ENCODE results near the gene GINS2. TPM values are rescaled to one million over a fixed set of nuclear protein-coding genes. Genes with fewer than 3 reads are reported as not detected.
A peak's percentile ranks its signal among the peaks of the same experiment; 100 is the strongest.

Gene GINS2
- total and polyA plus RNA-seq, 2 of the 4 experiments (the other 2 are of a cell fraction) = 12.0 to 13.4 TPM

GRCh38 chr16:85662976-85663830 lies 25.6 kb downstream of the GINS2 start:
- POLR2A ChIA-PET (ENCODE audit: unreplicated experiment) = no interaction called here
- H3K9ac ChIP-seq (ENCODE audit: low read depth, low read length) = no peak overlapping the region
- no peak overlapping the region for H3K18ac ChIP-seq (ENCODE audit: low read depth, low read length)
- peaks cover 80% of the 10 kb centered on the region for H3K36me3 ChIP-seq (ENCODE audit: control insufficient read depth, insufficient read depth, low read length)
- in situ Hi-C loops (cut with MboI; ENCODE audit: low sequenced_read_pairs) = no loop called here
- no peak overlapping the region for H3K56ac ChIP-seq (ENCODE audit: extremely low read depth, insufficient read depth, low read length)
- H4K20me1 ChIP-seq (ENCODE audit: insufficient read depth, low read length) = peaks cover 9% of the 10 kb centered on the region; the same call in 1 of the 2 replicates
- no peak overlapping the region for H2BK120ac ChIP-seq (ENCODE audit: low read depth, low read length)
- H3K4me3 ChIP-seq (ENCODE audit: insufficient read depth, low read depth, low read length) = no peak overlapping the region
- H3K4ac ChIP-seq (ENCODE audit: low read depth, low read length) = no peak overlapping the region
- H2BK5ac ChIP-seq (ENCODE audit: low read depth, low read length, poor library complexity, severe bottlenecking) = no peak overlapping the region
- H3K9me3 ChIP-seq (ENCODE audit: control insufficient read depth, insufficient read depth, low read length) = no peaks in the 10 kb centered on the region
- H3K23ac ChIP-seq (ENCODE audit: low read depth, low read length) = no peak overlapping the region
- no peak overlapping the region for H2BK15ac ChIP-seq (ENCODE audit: low read depth, low read length)
- 95% methylated on average over 11 of the region's 38 CpGs; no CpG with 5 or more reads in 1 of the 2 experiments for WGBS, 2 experiments (ENCODE audit: extremely low coverage in 2 of 2, insufficient read length in 1 of 2)
- H3K4me1 ChIP-seq (ENCODE audit: control insufficient read depth, insufficient read depth, low read length) = no peaks in the 10 kb centered on the region
- H3K27ac ChIP-seq (ENCODE audit: insufficient read depth, low read length) = no peak overlapping the region
- no peak overlapping the region for H3K4me2 ChIP-seq (ENCODE audit: low read depth, low read length)
- H2AK5ac ChIP-seq (ENCODE audit: low read depth, low read length) = no peak overlapping the region
- no peak overlapping the region for H2AFZ ChIP-seq (replicated peaks; ENCODE audit: low read length, poor library complexity)
- H3K27me3 ChIP-seq (ENCODE audit: control insufficient read depth, insufficient read depth, low read length) = no peaks in the 10 kb centered on the region
- dilution Hi-C loops (cut with HindIII; ENCODE audit: low sequenced_read_pairs, unreplicated experiment) = no loop called here
- DNase-seq (no peak), ATAC-seq (ENCODE audit: low read depth) (no peak)
- no peak overlapping the region for H4K8ac ChIP-seq (ENCODE audit: low read depth in 2 of 2, low read length in 2 of 2)
- no peak overlapping the region for H4K91ac ChIP-seq (ENCODE audit: insufficient read depth, low read depth, low read length)
- peak overlapping the region; percentile 19 for H2AK9ac ChIP-seq (replicated peaks; ENCODE audit: low read depth, low read length, poor library complexity)
- no peak overlapping the region for H4K5ac ChIP-seq (ENCODE audit: low read depth, low read length)
- BruUV-seq (replicated peaks) = no TSS peak
- H3K9me1 ChIP-seq (ENCODE audit: insufficient read depth, low read length) = peaks cover 3% of the 10 kb centered on the region; the same call in 1 of the 2 replicates
- CTCF ChIA-PET = no interaction called here
- no peak overlapping the region for H2BK20ac ChIP-seq (ENCODE audit: low read depth, low read length)
- no peak for TF ChIP-seq CEBPB (IDR thresholded peaks at IDR 0.05; ENCODE audit: low read depth, low read length)
- no peak for TF ChIP-seq MXI1 (IDR thresholded peaks at IDR 0.05; ENCODE audit: borderline replicate concordance, low read depth, low read length)
- no peak for TF ChIP-seq CTCF (conservative IDR thresholded peaks at IDR 0.05; ENCODE audit: low read depth, low read length)
- H3K79me1 ChIP-seq (ENCODE audit: low read depth in 1 of 2, low read length in 2 of 2) = peaks cover 0 to 12% of the 10 kb centered on the region in 2 experiments; a peak in 1 of 4 replicates
- no peak overlapping the region for H3K14ac ChIP-seq (replicated peaks; ENCODE audit: low read depth, low read length)
- intact Hi-C loops (cut with micrococcal nuclease) = no loop called here
